Activated T-cell treated with anti-CD3 and anti-CD28 coated beads, Interleukin-2, amount 50 U/mL, for 48 hours (primary cell): ENCODE data around the gene PREX1.

ENCODE experiments used
- DNase-seq, 2 experiments: peaks; one replicate each; pipeline ENCODE4 v3.0.0-alpha.2; 2020

Gene PREX1

GRCh38 chr20:48711696-48712464 is 115.9 kb downstream of the PREX1 start:
- no peak for DNase-seq

DNA sequence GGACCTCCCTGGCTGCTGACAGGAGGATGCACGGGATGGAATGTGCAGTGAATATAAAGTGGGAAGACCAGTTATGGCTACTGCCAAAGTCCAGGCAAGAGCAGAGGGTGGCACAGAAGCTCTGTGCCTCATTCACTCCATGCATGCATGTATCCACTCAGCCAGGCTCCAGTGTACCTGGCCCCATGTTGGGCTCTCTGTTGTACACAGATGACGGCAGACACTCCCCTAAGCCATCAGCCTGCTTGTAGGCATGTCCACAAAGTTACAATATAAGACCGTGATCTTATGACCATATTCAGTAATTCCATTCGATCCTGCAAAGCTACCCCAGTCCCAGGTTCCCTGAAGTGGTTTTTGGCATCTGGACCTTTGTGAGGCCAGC is 116.8 kb downstream of the PREX1 start:
- no peak for DNase-seq

GRCh38 chr20:48710341-48711043 is 117.3 kb downstream of the PREX1 start:
- no peak for DNase-seq

DNA sequence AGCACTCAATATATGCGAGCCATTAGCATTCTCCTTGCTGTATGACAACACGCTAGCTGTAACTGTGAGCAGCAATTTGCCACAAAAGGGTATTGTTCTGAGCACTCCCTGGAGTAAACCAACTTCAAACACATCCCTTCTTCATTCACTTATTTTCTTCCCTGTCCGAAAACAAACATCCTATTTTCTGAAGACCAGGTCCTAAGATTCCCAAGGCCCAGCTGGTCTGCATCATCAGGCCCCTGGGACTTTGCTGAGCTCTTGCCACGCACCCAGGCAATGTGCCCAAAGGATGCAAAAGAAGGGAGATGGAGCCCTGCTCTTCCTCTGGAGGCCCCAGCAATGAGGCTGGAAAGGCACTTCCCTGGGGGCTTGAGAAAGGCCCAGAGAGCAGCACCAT is 118.1 kb downstream of the PREX1 start:
- DNase-seq: no peak

- DNase-seq: no peak
Observed at GRCh38 chr20:48709058-48709691, 118.6 kb downstream of the PREX1 start.

GRCh38 chr20:48708630-48709029 is 119.2 kb downstream of the PREX1 start:
- no peak for DNase-seq

- DNase-seq: no peak
Observed at GRCh38 chr20:48708116-48708515, 119.7 kb downstream of the PREX1 start.

- no peak for DNase-seq
Observed at GRCh38 chr20:48706710-48707365, 121.0 kb downstream of the PREX1 start.

- no peak for DNase-seq
Observed at GRCh38 chr20:48706116-48706656, 121.6 kb downstream of the PREX1 start.

DNA sequence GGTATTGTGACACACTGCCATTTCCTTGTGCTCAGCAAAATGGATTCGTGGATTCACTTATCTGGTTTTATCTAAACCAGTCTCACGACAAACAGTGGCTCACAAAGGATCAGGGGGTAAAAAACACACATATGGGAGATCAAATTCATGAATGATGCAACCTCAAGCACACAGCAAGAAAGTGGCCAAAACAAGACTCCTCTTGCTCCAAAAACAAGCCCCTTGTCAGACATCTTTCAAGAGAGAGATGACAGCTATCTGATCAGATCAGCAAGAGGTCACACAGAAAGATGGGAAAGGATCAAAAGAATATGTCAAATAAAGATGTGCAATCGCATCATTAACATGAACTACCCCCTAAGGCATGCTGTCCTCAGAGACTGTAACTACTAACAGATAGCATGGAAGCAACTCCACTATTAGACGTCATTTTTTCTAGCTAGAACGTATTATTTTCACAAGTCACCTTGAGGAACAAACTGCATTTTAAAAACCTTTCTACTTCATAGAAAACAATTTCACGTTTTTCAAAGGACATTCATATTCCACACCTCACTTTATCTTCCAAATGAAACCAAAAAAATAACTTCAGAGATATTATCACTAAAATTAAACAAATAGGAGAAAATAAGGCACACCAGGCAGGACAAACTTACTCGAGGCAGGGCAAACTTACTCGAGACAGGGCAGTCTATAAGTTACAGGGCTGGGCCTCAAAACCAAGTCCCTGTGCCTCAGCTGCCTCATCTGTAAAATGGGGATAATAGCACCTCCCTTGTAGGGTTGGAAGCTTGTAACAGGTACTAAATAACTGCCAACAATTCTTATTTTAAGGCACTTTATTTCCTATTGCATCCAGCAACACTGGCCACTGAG is 122.3 kb downstream of the PREX1 start:
- DNase-seq: no peak

DNA sequence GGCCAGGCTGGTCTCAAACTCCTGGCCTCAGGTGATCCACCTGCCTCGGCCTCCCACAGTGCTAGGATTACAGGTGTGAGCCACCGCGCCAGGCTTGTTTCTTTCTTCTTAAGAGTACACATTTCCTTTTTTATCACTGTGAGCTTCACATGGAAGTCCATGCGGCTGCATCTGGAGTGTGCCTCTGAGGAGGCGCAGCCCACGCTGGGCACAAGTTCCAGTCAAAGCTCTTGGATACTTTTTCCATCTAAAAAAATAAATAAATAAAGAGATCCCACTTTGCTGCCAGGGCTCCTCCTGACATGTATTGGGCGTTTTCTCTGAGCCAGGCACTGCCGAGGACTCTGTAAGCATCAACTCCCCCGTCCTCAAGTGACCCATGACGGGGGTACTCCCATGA is 123.0 kb downstream of the PREX1 start:
- DNase-seq: no peak

- no peak for DNase-seq
Observed at GRCh38 chr20:48703511-48704219, 124.1 kb downstream of the PREX1 start.

GRCh38 chr20:48703107-48703506 is 124.7 kb downstream of the PREX1 start:
- no peak for DNase-seq

- DNase-seq: no peak
Observed at GRCh38 chr20:48702455-48702913, 125.3 kb downstream of the PREX1 start.

GRCh38 chr20:48701702-48702101 is 126.1 kb downstream of the PREX1 start:
- DNase-seq: no peak

DNA sequence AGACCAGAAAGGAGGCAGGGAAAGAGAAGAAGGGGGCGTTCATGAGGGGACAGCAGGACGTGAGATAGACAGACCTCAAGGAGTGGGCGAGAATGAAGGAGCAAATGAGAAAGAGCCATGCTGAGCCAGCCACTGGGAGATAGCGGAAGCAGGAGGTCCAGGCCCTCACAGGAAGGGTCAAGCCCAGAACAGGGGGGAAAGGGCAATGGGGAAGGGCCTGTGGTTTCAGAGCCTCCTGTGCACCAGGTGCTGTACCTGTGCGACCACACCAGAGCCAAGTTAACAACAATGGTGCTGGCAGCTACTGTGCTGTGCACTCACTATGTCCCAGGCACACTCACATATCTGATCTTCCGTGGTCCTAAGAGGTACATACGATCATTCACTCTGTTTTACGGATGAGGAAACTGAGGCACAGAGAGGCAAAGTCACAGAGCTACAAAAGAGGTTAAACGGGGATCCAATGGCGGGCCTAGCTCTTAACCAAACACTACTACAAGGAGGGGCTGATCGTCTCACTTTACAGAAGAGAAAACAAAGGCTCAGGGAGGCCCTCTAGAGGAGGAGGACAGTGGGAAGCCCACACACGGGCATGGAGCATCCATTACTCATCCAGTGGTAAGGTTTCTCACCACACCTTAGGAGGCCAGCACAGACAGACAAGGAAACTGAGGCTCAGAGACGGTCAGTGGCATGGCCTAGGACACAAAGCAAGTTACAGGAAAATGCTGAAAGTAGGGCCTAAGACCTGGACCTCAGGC is 129.1 kb downstream of the PREX1 start:
- DNase-seq: no peak

GRCh38 chr20:48697845-48698491 is 129.8 kb downstream of the PREX1 start:
- DNase-seq: no peak

DNA sequence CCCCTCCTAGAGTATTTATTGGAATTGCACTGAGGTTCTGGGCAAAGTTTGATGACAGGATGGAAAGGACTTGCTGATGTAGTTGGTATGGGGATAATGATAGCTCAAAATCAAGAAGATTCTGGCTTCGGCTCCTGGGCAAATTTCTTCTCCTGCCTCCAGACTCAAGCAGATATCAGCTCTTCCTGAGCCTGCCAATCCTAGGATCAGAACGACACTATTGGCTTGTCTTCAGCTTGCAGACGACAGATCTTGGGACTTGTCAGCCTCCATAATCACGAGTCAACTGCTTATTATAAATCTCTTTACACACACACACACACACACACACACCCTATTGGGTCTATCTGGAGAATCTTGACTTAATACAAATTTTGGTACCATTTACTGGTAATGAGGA is 131.1 kb downstream of the PREX1 start:
- DNase-seq: no peak

DNA sequence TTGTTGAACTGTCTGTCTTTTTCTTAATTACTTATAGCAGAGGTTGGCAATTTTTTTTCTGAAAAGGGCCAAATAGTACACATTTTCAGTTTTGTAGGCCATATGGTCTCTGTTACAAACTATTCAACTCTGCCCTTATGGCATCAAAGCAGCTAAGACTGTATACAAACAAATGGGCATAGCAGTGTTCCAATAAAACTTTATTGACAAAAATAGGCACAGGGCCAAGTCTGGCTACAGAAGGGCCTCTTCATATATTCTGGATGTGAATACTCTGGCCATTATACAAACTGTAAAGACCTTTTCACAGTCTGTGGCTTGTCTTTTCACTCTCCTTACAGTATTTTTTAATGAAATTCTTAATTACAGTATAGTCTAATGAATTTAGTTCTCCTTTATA is 132.1 kb downstream of the PREX1 start:
- no peak for DNase-seq

DNA sequence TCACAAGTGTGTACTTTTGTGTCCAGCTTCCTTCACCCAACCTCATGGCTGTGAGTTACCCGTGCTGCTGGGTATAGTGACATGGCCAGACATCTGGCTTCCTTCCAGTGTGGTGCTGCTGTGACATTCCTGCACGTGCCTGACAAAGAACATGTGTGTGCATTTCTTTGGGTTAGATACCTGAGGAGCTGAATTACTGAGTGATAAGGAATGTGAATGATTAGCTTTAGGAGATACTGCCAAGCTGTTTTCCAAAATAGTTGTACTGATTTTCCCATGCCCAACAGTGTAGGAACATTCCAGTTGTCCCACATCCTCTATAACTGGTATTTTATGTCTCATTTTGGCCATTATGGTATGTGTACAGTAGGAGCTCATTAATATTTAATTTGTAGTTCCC is 132.5 kb downstream of the PREX1 start:
- no peak for DNase-seq
